SW480 (cell line): ENCODE data around the gene SYNCRIP.
"Not testable (repeated sequence)": the region's sequence is repeated elsewhere in the genome, so short reads cannot be mapped to it uniquely, and the experiment has no call there.

Experiments used
- DNase-seq: peaks from one replicate; pipeline ENCODE4 v3.0.0-alpha.2; 2016; ENCODE audit warnings: low spot score

The SYNCRIP gene

GRCh38 chr6:85642774-85643536 is at the start of gene SYNCRIP:
Gene SYNCRIP, minus strand, starts transcription at chr6:85642886. Its CDS starts 1,447 bp downstream, at chr6:85641439.
- peak; percentile 94 for DNase-seq

GRCh38 chr6:85691478-85691877 is 48.8 kb upstream of the SYNCRIP start:
- DNase-seq = no peak

GRCh38 chr6:85690071-85690470 is 47.4 kb upstream of the SYNCRIP start:
- no peak for DNase-seq

- DNase-seq = no peak
Measured at GRCh38 chr6:85685713-85686112, 43.0 kb upstream of the SYNCRIP start.

- no peak for DNase-seq
Measured at GRCh38 chr6:85684809-85685171, 42.1 kb upstream of the SYNCRIP start.

- DNase-seq = no peak
Measured at GRCh38 chr6:85684133-85684808, 41.6 kb upstream of the SYNCRIP start.

GRCh38 chr6:85681899-85682298 is 39.2 kb upstream of the SYNCRIP start:
- DNase-seq = not testable (repeated sequence)

- DNase-seq = no peak
Measured at GRCh38 chr6:85680388-85680787, 37.7 kb upstream of the SYNCRIP start.

GRCh38 chr6:85679445-85680123 is 36.9 kb upstream of the SYNCRIP start:
- DNase-seq = peak; percentile 21

- peak; percentile 97 for DNase-seq
Measured at GRCh38 chr6:85678602-85679444, 36.1 kb upstream of the SYNCRIP start.

GRCh38 chr6:85678026-85678601 is 35.4 kb upstream of the SYNCRIP start:
- DNase-seq = no peak

- no peak for DNase-seq
Measured at GRCh38 chr6:85677234-85677956, 34.7 kb upstream of the SYNCRIP start.

- DNase-seq = no peak
Measured at GRCh38 chr6:85676086-85676729, 33.5 kb upstream of the SYNCRIP start.

GRCh38 chr6:85675030-85675819 is 32.5 kb upstream of the SYNCRIP start:
- peak; percentile 34 for DNase-seq

GRCh38 chr6:85674604-85675003 is 31.9 kb upstream of the SYNCRIP start:
- no peak for DNase-seq

GRCh38 chr6:85673198-85674139 is 30.8 kb upstream of the SYNCRIP start:
- DNase-seq = no peak

- DNase-seq = no peak
Measured at GRCh38 chr6:85672623-85673022, 29.9 kb upstream of the SYNCRIP start.

- no peak for DNase-seq
Measured at GRCh38 chr6:85672050-85672449, 29.4 kb upstream of the SYNCRIP start.

GRCh38 chr6:85670573-85670972 is 27.9 kb upstream of the SYNCRIP start:
- DNase-seq = no peak
